ENCODE measurements around the gene ERBB4.

The ERBB4 gene

DNA sequence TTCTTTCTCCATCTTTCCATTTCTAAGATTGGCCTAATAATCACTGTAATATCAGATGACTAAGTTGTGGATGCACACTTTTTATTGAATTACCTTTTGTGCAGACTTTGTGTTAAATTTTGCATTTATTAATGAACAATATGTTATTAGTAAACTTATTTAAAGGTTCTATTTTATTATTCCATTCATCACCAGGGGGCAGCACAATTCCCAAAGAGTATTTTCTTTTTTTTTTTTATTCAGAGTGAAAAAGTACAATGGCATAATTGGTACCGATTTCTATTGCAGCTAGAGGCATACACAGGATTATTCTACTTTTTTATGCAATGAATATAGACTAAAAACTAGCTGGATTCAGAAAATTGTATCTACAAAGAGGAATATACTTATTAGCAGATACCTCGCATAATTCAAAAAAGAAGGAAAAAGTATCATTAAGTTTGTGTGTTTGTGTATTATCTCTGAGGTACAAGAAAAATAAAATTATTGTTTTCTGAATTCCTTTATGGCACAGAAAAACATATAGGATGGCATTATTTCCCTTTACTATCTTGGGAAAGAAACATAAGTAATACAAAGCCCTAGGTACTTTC lies 390.6 kb downstream of the ERBB4 start:
- no peak for DNase-seq (ENCODE audit: low read depth in 1 of 2, low spot score in 1 of 2)
- no peak for TF ChIP-seq JUND (IDR thresholded peaks at IDR 0.05; ENCODE audit: low read depth)
- in situ Hi-C loops (cut with HindIII; ENCODE audit: low pct_unique_long_range_greater_than_20kb, low sequenced_read_pairs): no loop called here

DNA sequence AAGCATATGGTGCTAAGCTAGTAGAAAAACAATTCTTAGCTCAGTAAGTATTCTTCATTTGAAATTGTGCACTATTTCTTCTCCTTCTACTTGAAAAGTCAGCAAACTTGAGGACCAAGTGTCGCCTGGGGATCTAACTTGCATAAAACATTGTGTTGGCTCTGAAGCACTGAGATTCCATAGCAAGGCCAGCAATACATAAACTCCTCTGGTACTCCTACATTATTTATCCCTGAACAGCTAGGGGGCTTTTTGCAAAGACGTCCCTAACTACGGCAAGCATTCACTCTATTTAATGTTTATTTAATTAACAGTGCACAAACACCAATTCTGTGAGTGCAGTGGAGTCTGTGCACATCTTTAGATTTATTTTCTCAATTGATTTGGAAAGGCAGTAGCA lies 392.2 kb downstream of the ERBB4 start:
- TF ChIP-seq JUND (IDR thresholded peaks at IDR 0.05; ENCODE audit: low read depth): no peak
- DNase-seq (ENCODE audit: low read depth in 1 of 2, low spot score in 1 of 2): no peak
- in situ Hi-C loops (cut with HindIII; ENCODE audit: low pct_unique_long_range_greater_than_20kb, low sequenced_read_pairs): no loop called here

DNA sequence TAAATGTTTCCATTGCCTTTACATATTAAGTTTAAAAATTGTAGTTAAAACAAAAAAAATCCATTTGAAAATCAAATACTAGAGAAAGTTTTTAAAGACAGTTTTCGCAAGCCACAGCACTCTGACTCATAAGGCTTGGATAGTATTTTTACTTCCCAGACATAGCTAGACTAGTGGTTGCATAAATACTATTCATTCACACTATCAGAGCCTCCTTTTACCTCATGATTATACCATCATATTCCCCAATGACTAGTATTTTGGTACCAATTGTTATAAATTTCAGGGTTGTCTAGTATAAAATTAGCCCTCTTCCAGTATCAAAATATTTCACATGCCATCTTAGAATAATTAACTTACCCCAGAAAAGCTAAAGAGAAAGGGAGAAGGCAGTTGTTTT lies 393.5 kb downstream of the ERBB4 start:
- no peak for TF ChIP-seq JUND (IDR thresholded peaks at IDR 0.05; ENCODE audit: low read depth)
- in situ Hi-C loops (cut with HindIII; ENCODE audit: low pct_unique_long_range_greater_than_20kb, low sequenced_read_pairs): no loop called here
- DNase-seq (ENCODE audit: low read depth in 1 of 2, low spot score in 1 of 2): no peak

DNA sequence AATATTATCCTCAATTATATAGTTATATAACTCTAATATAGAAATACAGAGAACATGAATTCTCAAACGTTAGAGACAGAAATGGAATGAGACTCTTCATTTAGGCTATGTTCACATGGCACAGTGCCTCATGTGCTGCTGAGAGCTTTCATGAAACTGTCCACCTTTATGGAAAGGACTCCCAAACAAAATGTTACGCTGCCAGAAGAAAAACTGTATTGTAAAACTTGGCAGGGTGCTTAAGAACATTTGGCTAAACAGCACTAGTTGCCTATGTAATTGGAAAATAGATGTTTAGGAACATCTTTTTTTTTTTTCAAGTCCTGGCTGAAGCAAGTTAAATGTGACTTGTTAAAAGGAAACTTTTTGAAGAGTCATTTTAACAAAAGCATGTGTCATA lies 396.0 kb downstream of the ERBB4 start:
- in situ Hi-C loops (cut with HindIII; ENCODE audit: low pct_unique_long_range_greater_than_20kb, low sequenced_read_pairs): no loop called here
- no peak for DNase-seq (ENCODE audit: low read depth in 1 of 2, low spot score in 1 of 2)
- no peak for TF ChIP-seq JUND (IDR thresholded peaks at IDR 0.05; ENCODE audit: low read depth)

DNA sequence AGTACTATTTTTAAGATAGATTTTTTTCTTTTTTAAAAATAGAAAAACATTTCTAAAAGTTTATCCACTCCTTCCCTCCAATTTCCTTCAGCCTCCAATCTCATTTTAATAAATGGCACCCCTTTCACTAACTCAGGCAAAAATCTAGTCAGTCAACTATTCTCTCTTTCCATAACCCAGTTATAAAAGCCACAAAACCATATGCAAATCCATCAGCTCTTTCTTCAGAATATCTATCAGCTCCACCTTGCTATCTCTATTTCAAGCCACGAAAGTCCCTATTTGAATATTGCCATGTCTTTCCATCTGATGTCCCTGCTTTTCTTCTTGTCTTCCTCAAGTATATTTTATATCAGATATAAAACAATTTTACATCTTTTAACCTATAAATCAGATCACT lies 397.1 kb downstream of the ERBB4 start:
- DNase-seq (ENCODE audit: low read depth in 1 of 2, low spot score in 1 of 2): no peak
- in situ Hi-C loops (cut with HindIII; ENCODE audit: low pct_unique_long_range_greater_than_20kb, low sequenced_read_pairs): no loop called here
- TF ChIP-seq JUND (IDR thresholded peaks at IDR 0.05; ENCODE audit: low read depth): no peak

DNA sequence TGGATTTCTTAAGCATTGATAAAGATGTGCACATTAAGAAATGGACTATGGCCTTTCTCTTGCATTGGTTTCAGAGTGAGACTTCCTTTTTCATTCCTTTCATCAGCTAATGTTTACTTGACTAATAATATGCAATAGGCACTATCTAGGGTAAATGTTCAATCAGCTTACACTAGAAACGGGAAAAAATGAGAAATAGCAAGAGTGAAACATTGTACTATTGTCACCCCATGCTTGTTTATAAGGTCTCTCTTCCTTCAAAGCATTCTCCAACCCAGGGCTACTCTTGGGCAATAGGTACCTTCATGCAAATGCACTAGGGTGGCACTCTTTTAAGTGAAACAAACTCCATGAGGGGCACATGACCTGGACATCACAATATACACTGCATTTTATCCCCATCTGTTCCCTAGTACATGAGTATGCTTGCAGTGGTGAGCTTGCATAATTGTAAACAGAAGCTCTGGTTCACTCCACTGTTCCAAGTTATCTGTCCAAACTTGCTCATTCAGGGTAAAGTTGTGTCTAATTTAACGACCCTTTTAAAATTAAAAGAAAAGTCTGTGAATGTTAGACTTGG lies 402.3 kb downstream of the ERBB4 start:
- TF ChIP-seq JUND (IDR thresholded peaks at IDR 0.05; ENCODE audit: low read depth): no peak
- no peak for DNase-seq (ENCODE audit: low read depth in 1 of 2, low spot score in 1 of 2)
- in situ Hi-C loops (cut with HindIII; ENCODE audit: low pct_unique_long_range_greater_than_20kb, low sequenced_read_pairs): no loop called here

DNA sequence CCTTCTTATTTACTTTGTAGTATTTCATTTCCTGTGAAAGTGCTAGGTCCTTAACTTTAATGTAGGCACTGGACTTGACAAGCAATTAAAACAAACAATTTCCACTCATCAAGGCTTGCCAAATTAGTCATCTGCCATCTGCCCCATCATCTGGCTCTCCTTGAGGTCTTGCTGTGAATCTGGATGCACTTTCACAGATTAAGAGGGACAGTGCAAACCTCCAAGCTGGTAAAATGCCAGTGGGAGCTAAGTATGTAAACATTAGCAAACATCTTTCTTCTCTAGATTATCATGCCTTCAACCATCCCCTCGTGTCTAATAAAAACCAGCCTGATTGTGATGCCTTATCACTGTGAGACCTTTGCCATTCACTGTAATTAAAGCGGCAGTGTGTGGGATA lies 402.9 kb downstream of the ERBB4 start:
- DNase-seq (ENCODE audit: low read depth in 1 of 2, low spot score in 1 of 2): no peak
- in situ Hi-C loops (cut with HindIII; ENCODE audit: low pct_unique_long_range_greater_than_20kb, low sequenced_read_pairs): no loop called here
- TF ChIP-seq JUND (IDR thresholded peaks at IDR 0.05; ENCODE audit: low read depth): no peak

DNA sequence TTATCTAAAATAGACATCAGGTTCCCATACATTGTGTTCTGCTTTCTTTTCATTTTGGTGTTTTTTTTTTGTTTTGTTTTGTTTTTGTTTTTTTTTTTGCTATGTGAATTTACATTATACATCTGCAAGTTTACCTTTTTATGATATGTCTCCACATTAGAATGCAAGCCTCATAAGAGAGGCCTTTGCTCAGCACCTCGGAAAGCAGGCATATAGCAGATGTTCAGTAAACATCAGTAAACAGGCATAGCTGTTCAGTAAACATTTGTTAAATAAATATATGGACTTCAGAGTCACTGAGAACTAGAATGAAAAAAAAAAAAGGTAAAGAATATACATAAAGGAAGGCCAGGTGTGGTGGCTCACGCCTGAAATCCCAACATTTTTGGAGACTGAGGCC lies 405.3 kb downstream of the ERBB4 start:
- no peak for DNase-seq (ENCODE audit: low read depth in 1 of 2, low spot score in 1 of 2)
- in situ Hi-C loops (cut with HindIII; ENCODE audit: low pct_unique_long_range_greater_than_20kb, low sequenced_read_pairs): no loop called here

DNA sequence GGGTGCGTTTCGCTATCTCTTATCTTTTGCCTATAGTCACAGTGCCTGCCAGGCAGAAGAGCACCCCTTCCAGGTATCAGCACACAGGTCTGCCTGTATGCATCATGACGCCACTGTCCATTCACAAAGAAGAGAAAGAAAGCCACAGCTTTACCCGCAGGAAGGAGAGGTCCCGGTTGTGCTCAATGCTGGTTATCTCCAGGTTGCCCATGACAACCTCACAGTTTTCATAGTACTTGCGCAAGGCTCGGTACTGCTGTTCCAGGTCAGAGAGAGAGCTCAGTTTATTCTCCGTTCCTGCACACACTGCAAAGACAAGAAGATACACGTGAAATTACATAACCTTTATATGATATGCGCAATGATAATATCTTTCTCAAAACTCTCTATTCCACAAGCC lies 414.0 kb downstream of the ERBB4 start:
- no peak for DNase-seq (ENCODE audit: low read depth in 1 of 2, low spot score in 1 of 2)
- TF ChIP-seq JUND (IDR thresholded peaks at IDR 0.05; ENCODE audit: low read depth): no peak
- in situ Hi-C loops (cut with HindIII; ENCODE audit: low pct_unique_long_range_greater_than_20kb, low sequenced_read_pairs): no loop called here

More for the DNA sequence above, 405.3 kb downstream of the ERBB4 start:
- TF ChIP-seq JUND (IDR thresholded peaks at IDR 0.05; ENCODE audit: low read depth): no peak

DNA sequence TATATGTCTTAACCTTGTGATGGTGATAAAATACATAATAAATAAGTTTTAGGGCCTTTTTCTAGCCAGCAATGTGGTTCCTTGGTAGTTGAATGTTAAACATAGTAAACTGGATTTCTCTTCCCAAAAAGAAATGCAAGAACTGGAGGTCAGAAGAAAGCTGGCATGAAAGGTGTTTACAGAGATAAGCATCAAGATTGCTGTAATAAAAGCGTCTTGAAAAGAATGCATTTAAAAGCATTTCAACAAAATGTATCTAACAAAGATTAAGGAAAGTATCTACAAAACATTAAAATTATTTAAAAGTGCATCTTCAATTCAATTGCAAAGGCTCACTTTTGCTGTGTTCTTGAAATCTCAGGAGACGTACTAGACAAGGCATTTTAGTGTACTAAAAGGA lies 419.0 kb downstream of the ERBB4 start:
- in situ Hi-C loops (cut with HindIII; ENCODE audit: low pct_unique_long_range_greater_than_20kb, low sequenced_read_pairs): no loop called here
- TF ChIP-seq JUND (IDR thresholded peaks at IDR 0.05; ENCODE audit: low read depth): no peak
- DNase-seq (ENCODE audit: low read depth in 1 of 2, low spot score in 1 of 2): no peak

DNA sequence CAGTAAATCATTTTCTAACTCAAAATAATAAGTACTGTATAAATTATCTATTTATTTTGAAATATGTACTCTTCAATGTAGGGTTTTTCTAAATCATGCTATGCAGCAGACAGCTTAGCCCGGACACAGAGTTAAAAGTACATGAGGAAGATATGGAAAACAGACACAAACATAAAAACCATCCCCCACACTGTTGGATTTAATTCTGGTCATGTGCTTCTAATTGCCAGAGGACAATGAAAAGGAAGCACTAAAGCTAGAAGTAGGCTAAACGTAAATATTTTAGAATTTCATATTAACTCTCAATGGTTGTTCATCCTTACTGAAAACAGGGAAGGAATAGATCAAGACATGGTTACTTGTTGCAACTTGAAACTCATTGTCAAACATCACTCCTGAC lies 420.7 kb downstream of the ERBB4 start:
- TF ChIP-seq JUND (IDR thresholded peaks at IDR 0.05; ENCODE audit: low read depth): no peak
- in situ Hi-C loops (cut with HindIII; ENCODE audit: low pct_unique_long_range_greater_than_20kb, low sequenced_read_pairs): no loop called here

DNA sequence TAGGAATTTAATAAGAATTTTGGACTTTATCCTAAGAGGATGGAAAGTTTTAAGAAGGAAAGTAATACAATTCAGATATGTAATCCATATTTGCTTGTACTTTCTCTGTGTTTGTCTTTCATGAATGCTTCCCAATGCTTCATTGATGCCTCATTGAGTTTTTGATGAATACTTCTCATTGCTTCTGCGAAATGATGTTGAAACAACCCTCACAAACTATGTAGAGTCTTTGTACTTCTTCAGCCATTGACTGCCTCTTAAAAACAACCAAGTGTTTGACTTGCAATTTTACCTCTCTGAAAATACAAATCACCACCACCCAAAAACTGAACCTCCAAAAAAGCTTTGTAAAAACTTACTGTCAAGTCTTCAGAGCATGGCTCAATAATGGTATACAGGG lies 424.1 kb downstream of the ERBB4 start:
- TF ChIP-seq JUND (IDR thresholded peaks at IDR 0.05; ENCODE audit: low read depth): no peak
- DNase-seq (ENCODE audit: low read depth in 1 of 2, low spot score in 1 of 2): no peak
- in situ Hi-C loops (cut with HindIII; ENCODE audit: low pct_unique_long_range_greater_than_20kb, low sequenced_read_pairs): no loop called here

More for the DNA sequence above, 420.7 kb downstream of the ERBB4 start:
- DNase-seq (ENCODE audit: low read depth in 1 of 2, low spot score in 1 of 2): no peak

DNA sequence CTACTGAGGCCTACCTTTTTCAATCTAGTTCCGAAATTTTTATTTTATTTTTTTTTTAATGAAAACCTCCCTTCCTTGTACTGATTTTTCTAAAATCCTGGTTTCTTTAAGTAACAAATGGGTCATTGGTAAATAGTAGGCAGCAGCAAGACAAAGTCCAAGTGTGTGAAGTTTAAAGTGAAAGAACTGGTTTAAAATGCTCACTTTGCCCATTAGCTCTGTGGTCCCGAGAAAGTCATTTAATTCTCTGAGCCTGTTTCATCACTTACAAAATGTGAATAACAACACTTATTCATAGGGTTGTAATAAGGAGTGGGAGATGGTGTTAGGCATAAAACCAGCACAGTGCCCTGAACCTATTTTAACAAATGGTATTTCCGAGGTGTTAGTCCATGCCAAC lies 426.2 kb downstream of the ERBB4 start:
- TF ChIP-seq JUND (IDR thresholded peaks at IDR 0.05; ENCODE audit: low read depth): no peak
- no peak for DNase-seq (ENCODE audit: low read depth in 1 of 2, low spot score in 1 of 2)
- in situ Hi-C loops (cut with HindIII; ENCODE audit: low pct_unique_long_range_greater_than_20kb, low sequenced_read_pairs): no loop called here
